ENCODE results near the gene RPL27. TPM values are rescaled to one million over a fixed set of nuclear protein-coding genes. Genes with fewer than 3 reads are reported as not detected.
"Not testable (repeated sequence)": the region's sequence is repeated elsewhere in the genome, so short reads cannot be mapped to it uniquely, and the experiment has no call there.

RPL27 gene
- polyA plus RNA-seq: 1,000 to 10,000 TPM; 2,102 to 2,622 TPM

GRCh38 chr17:42997984-42998938 lies at the start of gene RPL27:
Gene RPL27, plus strand, starts transcription at chr17:42998419. Its CDS starts 332 bp downstream, at chr17:42998751.
- Histone ChIP-seq H3K9me3 (ENCODE audit: control insufficient read depth in 2 of 2, insufficient read depth in 1 of 2, low read depth in 1 of 2, low read length in 1 of 2) (no peaks in the 10 kb centered on the region), H3K27me3 (ENCODE audit: control insufficient read depth in 1 of 2, insufficient read depth in 2 of 2, low read length in 2 of 2) (no peaks in the 10 kb centered on the region), H3K27ac (ENCODE audit: low read depth in 2 of 2, low read length in 1 of 2) (peak within 1 kb of the TSS; percentile 93 to 98), H3K4me1 (ENCODE audit: control insufficient read depth in 2 of 2, insufficient read depth in 2 of 2, low read length in 1 of 2) (peaks cover 0 to 5% of the 10 kb centered on the region in 2 donors), H3K36me3 (ENCODE audit: control insufficient read depth in 2 of 2, insufficient read depth in 2 of 2, low read length in 1 of 2) (peaks cover 5 to 15% of the 10 kb centered on the region in 2 donors), H3K4me3 (ENCODE audit: low read depth in 1 of 2, low read length in 2 of 2) (peak within 1 kb of the TSS; percentile 82 to 90)
- 1% methylated on average over 49 of the region's 49 CpGs for whole genome bisulfite sequencing, 2 donors

- Histone ChIP-seq H3K27me3 (ENCODE audit: control insufficient read depth in 1 of 2, insufficient read depth in 2 of 2, low read length in 2 of 2) (no peaks in the 10 kb centered on the region), H3K4me3 (ENCODE audit: low read depth in 1 of 2, low read length in 2 of 2) (no peak overlapping the region), H3K9me3 (ENCODE audit: control insufficient read depth in 2 of 2, insufficient read depth in 1 of 2, low read depth in 1 of 2, low read length in 1 of 2) (no peaks in the 10 kb centered on the region), H3K27ac (ENCODE audit: low read depth in 2 of 2, low read length in 1 of 2) (no peak overlapping the region), H3K36me3 (ENCODE audit: control insufficient read depth in 2 of 2, insufficient read depth in 2 of 2, low read length in 1 of 2) (peaks cover 7 to 15% of the 10 kb centered on the region in 2 donors), H3K4me1 (ENCODE audit: control insufficient read depth in 2 of 2, insufficient read depth in 2 of 2, low read length in 1 of 2) (no peaks in the 10 kb centered on the region)
- WGBS, 2 donors: 90 to 94% methylated on average over 13 of the region's 13 CpGs
Observed at GRCh38 chr17:42950044-42950783, 48.0 kb upstream of the RPL27 start.

- H3K36me3 ChIP-seq (ENCODE audit: control insufficient read depth in 2 of 2, insufficient read depth in 2 of 2, low read length in 1 of 2): peaks cover 11 to 29% of the 10 kb centered on the region in 2 donors
- 82 to 92% methylated on average over 1 of the region's 1 CpG for WGBS, 2 donors
- H3K4me1 ChIP-seq (ENCODE audit: control insufficient read depth in 2 of 2, insufficient read depth in 2 of 2, low read length in 1 of 2): no peaks in the 10 kb centered on the region
- no peak overlapping the region for H3K27ac ChIP-seq (ENCODE audit: low read depth in 2 of 2, low read length in 1 of 2)
- H3K9me3 ChIP-seq (ENCODE audit: control insufficient read depth in 2 of 2, insufficient read depth in 1 of 2, low read depth in 1 of 2, low read length in 1 of 2): no peaks in the 10 kb centered on the region
- no peaks in the 10 kb centered on the region for H3K27me3 ChIP-seq (ENCODE audit: control insufficient read depth in 1 of 2, insufficient read depth in 2 of 2, low read length in 2 of 2)
- no peak overlapping the region for H3K4me3 ChIP-seq (ENCODE audit: low read depth in 1 of 2, low read length in 2 of 2)
Observed at GRCh38 chr17:42953669-42954068, 44.5 kb upstream of the RPL27 start.

- peak within 1 kb of the TSS; percentile 28 to 87 for H3K27ac ChIP-seq (ENCODE audit: low read depth in 2 of 2, low read length in 1 of 2)
- WGBS, 2 donors: 1 to 2% methylated on average over 43 of the region's 43 CpGs
- no peaks in the 10 kb centered on the region for H3K9me3 ChIP-seq (ENCODE audit: control insufficient read depth in 2 of 2, insufficient read depth in 1 of 2, low read depth in 1 of 2, low read length in 1 of 2)
- H3K4me1 ChIP-seq (ENCODE audit: control insufficient read depth in 2 of 2, insufficient read depth in 2 of 2, low read length in 1 of 2): peaks cover 0 to 2% of the 10 kb centered on the region in 2 donors
- H3K4me3 ChIP-seq (ENCODE audit: low read depth in 1 of 2, low read length in 2 of 2): peak within 1 kb of the TSS; percentile 74 to 98
- peaks cover 4 to 11% of the 10 kb centered on the region in 2 donors for H3K36me3 ChIP-seq (ENCODE audit: control insufficient read depth in 2 of 2, insufficient read depth in 2 of 2, low read length in 1 of 2)
- no peaks in the 10 kb centered on the region for H3K27me3 ChIP-seq (ENCODE audit: control insufficient read depth in 1 of 2, insufficient read depth in 2 of 2, low read length in 2 of 2)
Observed at GRCh38 chr17:42964161-42964932, 33.9 kb upstream of the RPL27 start, which contains the start of gene AARSD1. Gene AARSD1, minus strand, starts transcription at chr17:42964454. Its CDS starts 14 bp downstream, at chr17:42964440.

- WGBS, 2 donors: 67 to 73% methylated on average over 1 of the region's 1 CpG
- Histone ChIP-seq H3K9me3 (ENCODE audit: control insufficient read depth in 2 of 2, insufficient read depth in 1 of 2, low read depth in 1 of 2, low read length in 1 of 2) (no peaks in the 10 kb centered on the region), H3K36me3 (ENCODE audit: control insufficient read depth in 2 of 2, insufficient read depth in 2 of 2, low read length in 1 of 2) (no peaks in the 10 kb centered on the region), H3K4me1 (ENCODE audit: control insufficient read depth in 2 of 2, insufficient read depth in 2 of 2, low read length in 1 of 2) (no peaks in the 10 kb centered on the region), H3K27ac (ENCODE audit: low read depth in 2 of 2, low read length in 1 of 2) (no peak overlapping the region), H3K27me3 (ENCODE audit: control insufficient read depth in 1 of 2, insufficient read depth in 2 of 2, low read length in 2 of 2) (no peaks in the 10 kb centered on the region), H3K4me3 (ENCODE audit: low read depth in 1 of 2, low read length in 2 of 2) (no peak overlapping the region)
Observed at GRCh38 chr17:42967925-42968324, 30.3 kb upstream of the RPL27 start.

GRCh38 chr17:42969001-42969581 lies 29.1 kb upstream of the RPL27 start:
- no peak overlapping the region for H3K27ac ChIP-seq (ENCODE audit: low read depth in 2 of 2, low read length in 1 of 2)
- no peaks in the 10 kb centered on the region for H3K27me3 ChIP-seq (ENCODE audit: control insufficient read depth in 1 of 2, insufficient read depth in 2 of 2, low read length in 2 of 2)
- 45 to 46% methylated on average over 5 of the region's 5 CpGs for WGBS, 2 donors
- no peak overlapping the region for H3K4me3 ChIP-seq (ENCODE audit: low read depth in 1 of 2, low read length in 2 of 2)
- no peaks in the 10 kb centered on the region for H3K4me1 ChIP-seq (ENCODE audit: control insufficient read depth in 2 of 2, insufficient read depth in 2 of 2, low read length in 1 of 2)
- H3K36me3 ChIP-seq (ENCODE audit: control insufficient read depth in 2 of 2, insufficient read depth in 2 of 2, low read length in 1 of 2): no peaks in the 10 kb centered on the region
- no peaks in the 10 kb centered on the region for H3K9me3 ChIP-seq (ENCODE audit: control insufficient read depth in 2 of 2, insufficient read depth in 1 of 2, low read depth in 1 of 2, low read length in 1 of 2)

GRCh38 chr17:42971589-42971988 lies 26.6 kb upstream of the RPL27 start:
- no peak overlapping the region for H3K27ac ChIP-seq (ENCODE audit: low read depth in 2 of 2, low read length in 1 of 2)
- WGBS, 2 donors: 88 to 92% methylated on average over 5 of the region's 5 CpGs
- H3K36me3 ChIP-seq (ENCODE audit: control insufficient read depth in 2 of 2, insufficient read depth in 2 of 2, low read length in 1 of 2): no peaks in the 10 kb centered on the region
- H3K4me3 ChIP-seq (ENCODE audit: low read depth in 1 of 2, low read length in 2 of 2): no peak overlapping the region
- no peaks in the 10 kb centered on the region for H3K9me3 ChIP-seq (ENCODE audit: control insufficient read depth in 2 of 2, insufficient read depth in 1 of 2, low read depth in 1 of 2, low read length in 1 of 2)
- no peaks in the 10 kb centered on the region for H3K4me1 ChIP-seq (ENCODE audit: control insufficient read depth in 2 of 2, insufficient read depth in 2 of 2, low read length in 1 of 2)
- no peaks in the 10 kb centered on the region for H3K27me3 ChIP-seq (ENCODE audit: control insufficient read depth in 1 of 2, insufficient read depth in 2 of 2, low read length in 2 of 2)

GRCh38 chr17:42973323-42973722 lies 24.9 kb upstream of the RPL27 start:
- H3K4me3 ChIP-seq (ENCODE audit: low read depth in 1 of 2, low read length in 2 of 2); H3K27ac ChIP-seq (ENCODE audit: low read depth in 2 of 2, low read length in 1 of 2); H3K27me3 ChIP-seq (ENCODE audit: control insufficient read depth in 1 of 2, insufficient read depth in 2 of 2, low read length in 2 of 2); H3K9me3 ChIP-seq (ENCODE audit: control insufficient read depth in 2 of 2, insufficient read depth in 1 of 2, low read depth in 1 of 2, low read length in 1 of 2); H3K36me3 ChIP-seq (ENCODE audit: control insufficient read depth in 2 of 2, insufficient read depth in 2 of 2, low read length in 1 of 2); H3K4me1 ChIP-seq (ENCODE audit: control insufficient read depth in 2 of 2, insufficient read depth in 2 of 2, low read length in 1 of 2): not testable (repeated sequence)
- 79 to 83% methylated on average over 4 to 11 of the region's 18 CpGs for WGBS, 2 donors

- no peak overlapping the region for H3K4me3 ChIP-seq (ENCODE audit: low read depth in 1 of 2, low read length in 2 of 2)
- peaks cover 0 to 4% of the 10 kb centered on the region in 2 donors for H3K4me1 ChIP-seq (ENCODE audit: control insufficient read depth in 2 of 2, insufficient read depth in 2 of 2, low read length in 1 of 2)
- no peaks in the 10 kb centered on the region for H3K27me3 ChIP-seq (ENCODE audit: control insufficient read depth in 1 of 2, insufficient read depth in 2 of 2, low read length in 2 of 2)
- H3K36me3 ChIP-seq (ENCODE audit: control insufficient read depth in 2 of 2, insufficient read depth in 2 of 2, low read length in 1 of 2): no peaks in the 10 kb centered on the region
- no peak overlapping the region for H3K27ac ChIP-seq (ENCODE audit: low read depth in 2 of 2, low read length in 1 of 2)
- WGBS, 2 donors: 45 to 49% methylated on average over 2 of the region's 2 CpGs
- H3K9me3 ChIP-seq (ENCODE audit: control insufficient read depth in 2 of 2, insufficient read depth in 1 of 2, low read depth in 1 of 2, low read length in 1 of 2): no peaks in the 10 kb centered on the region
Observed at GRCh38 chr17:42975265-42975664, 23.0 kb upstream of the RPL27 start.

Data from esophagus (tissue), 2 donors.